Hematopoietic multipotent progenitor cell treated with erythropoietin and hydrocortisone succinate and interleukin-3 and kit ligand, for 8 days (in vitro differentiated cells): ENCODE measurements around the gene PDE11A.
A peak's percentile ranks its signal among the peaks of the same experiment; 100 is the strongest.
"Not testable (repeated sequence)": the region's sequence is repeated elsewhere in the genome, so short reads cannot be mapped to it uniquely, and the experiment has no call there.

Experiments
- DNase-seq: peaks from one replicate; pipeline ENCODE4 v3.0.0-alpha.2; 2015

PDE11A gene

GRCh38 chr2:178072383-178073301, at the start of gene PDE11A:
TSS of gene PDE11A (minus strand) at chr2:178072777. CDS start at chr2:178072437, 340 bp downstream.
- peak; percentile 71 for DNase-seq

GRCh38 chr2:178119179-178119922, 46.8 kb upstream of the PDE11A start:
- DNase-seq = no peak

- no peak for DNase-seq
These were observed 45.1 kb upstream of the PDE11A start for GRCh38 chr2:178117725-178118124.

GRCh38 chr2:178115271-178115670, 42.7 kb upstream of the PDE11A start:
- DNase-seq = no peak

GRCh38 chr2:178114462-178114861, 41.9 kb upstream of the PDE11A start:
- no peak for DNase-seq

- peak; percentile 91 for DNase-seq
These were observed 39.9 kb upstream of the PDE11A start, which contains the start of gene RBM45 for GRCh38 chr2:178112202-178113152. TSS of gene RBM45 (plus strand) at chr2:178112437. CDS start at chr2:178112547, 110 bp downstream.

- DNase-seq = no peak
These were observed 39.2 kb upstream of the PDE11A start for GRCh38 chr2:178111743-178112142.

- DNase-seq = no peak
These were observed 38.1 kb upstream of the PDE11A start for GRCh38 chr2:178110681-178111080.

- DNase-seq = peak; percentile 70
These were observed 37.2 kb upstream of the PDE11A start for GRCh38 chr2:178109813-178110212.

- DNase-seq = no peak
These were observed 35.6 kb upstream of the PDE11A start for GRCh38 chr2:178108176-178108575.

GRCh38 chr2:178106053-178106452, 33.5 kb upstream of the PDE11A start:
- DNase-seq = no peak

GRCh38 chr2:178105566-178105965, 33.0 kb upstream of the PDE11A start:
- DNase-seq = no peak

- DNase-seq = no peak
These were observed 28.9 kb upstream of the PDE11A start for GRCh38 chr2:178101321-178102079.

GRCh38 chr2:178093471-178093870, 20.9 kb upstream of the PDE11A start:
- no peak for DNase-seq

GRCh38 chr2:178088774-178089270, 16.2 kb upstream of the PDE11A start:
- no peak for DNase-seq

GRCh38 chr2:178084273-178084672, 11.7 kb upstream of the PDE11A start:
- no peak for DNase-seq

- no peak for DNase-seq
These were observed 9.9 kb upstream of the PDE11A start for GRCh38 chr2:178082408-178083045.

GRCh38 chr2:178079279-178079678, 6.7 kb upstream of the PDE11A start:
- DNase-seq = not testable (repeated sequence)

GRCh38 chr2:178076130-178076529, 3.6 kb upstream of the PDE11A start:
- DNase-seq = no peak

- DNase-seq = no peak
These were observed 2.4 kb upstream of the PDE11A start for GRCh38 chr2:178075006-178075326.
